Skin epidermis (tissue), 12 donors: ENCODE data around the gene KRT24.
A peak's percentile ranks its signal among the peaks of the same experiment; 100 is the strongest.
"Not testable (repeated sequence)": the region's sequence is repeated elsewhere in the genome, so short reads cannot be mapped to it uniquely, and the experiment has no call there.

Experiments used
- H3K27ac ChIP-seq, 21 experiments: fragments of 200-600 bp; sonication (generic) in 11 of 21; one replicate each; pipeline ENCODE4 v1.5.0; 2020; ENCODE audit warnings: mild to moderate bottlenecking in 3 of 21, inconsistent platforms in 2 of 21, moderate library complexity in 2 of 21
- H3K4me3 ChIP-seq, 7 experiments: fragments of 200-600 bp; sonication (generic) in 2 of 7; one replicate each; pipeline ENCODE4 v1.5.0; 2020; ENCODE audit warnings: inconsistent platforms in 2 of 7, mild to moderate bottlenecking in 2 of 7, moderate library complexity in 1 of 7

The KRT24 gene

GRCh38 chr17:40703652-40704051, at the start of gene KRT24:
TSS of gene KRT24 (minus strand) at chr17:40703752. CDS start at chr17:40703693, 59 bp downstream.
- H3K4me3 ChIP-seq = no peak within 1 kb of the TSS
- H3K27ac ChIP-seq = no peak within 1 kb of the TSS

DNA sequence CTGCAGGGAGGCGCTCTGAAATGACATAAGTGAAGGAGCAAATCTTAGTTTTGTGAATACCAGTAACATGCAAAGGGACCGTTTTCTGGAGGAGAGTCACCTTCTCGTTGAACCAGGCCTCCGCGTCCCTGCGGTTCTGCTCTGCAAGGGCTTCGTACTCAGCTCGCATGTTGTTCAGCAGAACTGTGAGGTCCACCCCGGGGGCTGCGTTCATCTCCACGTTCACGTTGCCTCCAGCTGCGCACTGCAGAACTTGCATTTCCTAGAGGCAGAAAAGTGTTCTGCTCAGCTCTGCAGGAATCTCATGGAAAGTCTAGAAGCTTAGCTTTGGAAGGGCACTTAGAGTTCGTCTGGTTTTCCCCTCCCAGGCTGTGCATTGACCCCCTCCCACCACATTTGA, 47.5 kb upstream of the KRT24 start:
- Histone ChIP-seq H3K4me3 (no peak overlapping the region), H3K27ac (no peak overlapping the region)

DNA sequence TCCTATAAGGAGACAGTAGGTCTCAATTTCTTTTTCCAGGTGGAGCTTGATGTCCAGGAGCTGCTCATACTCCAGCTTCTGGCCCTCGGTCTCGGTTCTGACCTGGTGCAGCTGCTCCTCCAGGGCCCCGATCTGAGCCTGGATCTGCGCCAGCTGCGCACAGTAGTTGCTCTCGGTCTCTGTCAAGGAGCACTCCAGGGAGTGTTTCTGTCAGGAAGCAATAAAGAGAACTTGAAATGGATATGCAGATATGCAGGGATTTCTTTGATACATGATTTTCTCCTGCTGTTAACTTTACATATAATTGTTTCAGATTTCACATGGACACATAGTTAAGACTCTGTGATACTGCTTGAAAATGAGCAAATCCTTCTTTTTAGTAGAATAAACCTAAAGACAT, 46.8 kb upstream of the KRT24 start:
- no peak overlapping the region for H3K27ac ChIP-seq
- H3K4me3 ChIP-seq = no peak overlapping the region

DNA sequence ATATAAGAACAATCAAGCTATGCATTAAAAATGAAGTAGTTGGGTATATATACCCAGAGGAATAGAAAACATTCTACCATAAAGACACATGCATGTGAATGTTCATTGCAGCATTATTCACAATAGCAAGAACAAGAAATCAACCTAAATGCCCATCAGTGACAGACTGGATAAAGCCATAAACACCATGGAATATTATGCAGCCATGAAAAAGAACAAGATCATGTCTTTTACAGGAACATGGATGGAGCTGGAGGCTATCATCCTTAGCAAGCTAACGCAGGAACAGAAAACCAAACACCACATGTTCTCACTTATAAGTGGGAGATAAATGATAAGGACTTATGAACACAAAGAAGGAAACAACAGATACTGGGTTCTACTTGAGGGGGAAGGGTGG, 45.1 kb upstream of the KRT24 start:
- H3K27ac ChIP-seq, H3K4me3 ChIP-seq: not testable (repeated sequence)

GRCh38 chr17:40738553-40738952, 35.0 kb upstream of the KRT24 start:
- H3K27ac ChIP-seq = no peak overlapping the region
- no peak overlapping the region for H3K4me3 ChIP-seq

GRCh38 chr17:40735016-40735415, 31.5 kb upstream of the KRT24 start:
- no peak overlapping the region for H3K27ac ChIP-seq
- H3K4me3 ChIP-seq = no peak overlapping the region

- no peak overlapping the region for H3K27ac ChIP-seq
- no peak overlapping the region for H3K4me3 ChIP-seq
Measured at GRCh38 chr17:40734018-40734417, 30.5 kb upstream of the KRT24 start.

DNA sequence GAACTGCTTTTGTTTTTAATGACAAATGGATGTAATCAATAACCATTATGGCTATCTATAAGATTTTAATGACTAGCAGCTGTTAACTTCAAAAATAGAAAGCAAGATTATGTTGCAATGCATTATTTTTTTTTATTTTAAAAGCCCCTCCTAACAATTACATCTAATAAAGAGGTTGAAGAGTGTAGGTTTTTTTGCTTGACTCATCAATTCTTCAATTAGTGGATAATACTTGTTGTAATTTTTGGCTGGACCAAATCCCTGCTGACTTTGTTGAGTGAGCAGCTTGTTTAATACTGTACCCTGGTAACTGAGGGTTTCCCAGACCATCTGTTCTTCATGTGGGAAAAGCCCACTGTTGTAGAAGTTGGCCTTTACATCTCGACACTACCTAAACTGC, 27.4 kb upstream of the KRT24 start:
- no peak overlapping the region for H3K4me3 ChIP-seq
- no peak overlapping the region for H3K27ac ChIP-seq

DNA sequence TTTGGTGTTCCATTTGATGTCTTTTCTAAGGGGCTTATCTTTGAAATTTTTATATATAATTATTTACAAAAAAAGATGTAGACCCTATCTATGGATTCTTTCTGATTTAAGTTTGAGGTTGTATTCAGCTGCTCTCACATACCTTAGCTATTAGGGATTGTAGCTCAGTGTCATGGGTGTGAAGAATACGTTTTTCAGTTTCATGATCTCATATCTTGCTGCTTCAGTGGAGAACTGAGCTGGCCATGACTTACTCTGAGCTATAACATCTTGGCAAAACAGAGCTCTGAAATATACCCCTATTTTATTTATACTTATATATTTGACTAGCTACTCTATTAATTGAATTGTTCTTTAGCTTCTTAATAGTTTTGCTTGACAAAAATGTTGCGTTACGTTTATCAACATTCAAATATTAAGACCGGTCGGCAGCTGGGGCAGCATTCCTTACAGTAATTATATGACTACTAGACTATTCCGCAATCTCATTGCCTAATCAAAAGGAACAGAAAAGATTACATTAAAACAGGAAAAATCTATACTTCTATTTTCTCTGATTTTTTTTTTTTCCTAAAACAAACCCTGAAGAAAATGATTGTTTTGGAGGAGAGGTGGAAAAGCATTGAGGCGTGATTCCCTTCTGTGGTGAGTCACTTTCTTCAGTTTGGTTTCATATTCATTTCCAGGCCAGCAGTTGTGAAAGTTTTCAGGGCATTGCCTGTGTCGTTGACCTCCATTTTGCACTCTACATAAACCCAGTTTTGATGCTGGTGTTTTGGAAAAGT, 24.1 kb upstream of the KRT24 start:
- Histone ChIP-seq H3K27ac (no peak overlapping the region), H3K4me3 (no peak overlapping the region)

DNA sequence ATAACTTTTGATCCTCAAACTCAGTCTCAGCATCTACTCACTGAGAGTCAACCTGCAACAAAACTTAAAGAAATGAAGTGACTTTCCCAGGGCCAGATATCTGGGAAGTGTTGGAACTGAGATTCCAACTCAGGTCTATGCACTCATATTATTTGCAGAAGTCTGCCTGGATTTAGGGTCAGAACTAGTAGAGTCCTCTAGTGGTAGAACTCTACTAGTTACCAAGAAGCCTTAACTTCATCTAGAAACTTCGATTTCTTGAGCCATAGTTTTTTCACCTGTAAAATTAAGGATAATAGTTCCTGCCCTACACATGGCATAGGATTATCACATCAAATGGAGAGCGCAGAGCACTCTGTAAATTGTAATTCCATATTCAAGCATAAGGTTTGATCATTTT, 23.4 kb upstream of the KRT24 start:
- Histone ChIP-seq H3K27ac (no peak overlapping the region), H3K4me3 (no peak overlapping the region)

DNA sequence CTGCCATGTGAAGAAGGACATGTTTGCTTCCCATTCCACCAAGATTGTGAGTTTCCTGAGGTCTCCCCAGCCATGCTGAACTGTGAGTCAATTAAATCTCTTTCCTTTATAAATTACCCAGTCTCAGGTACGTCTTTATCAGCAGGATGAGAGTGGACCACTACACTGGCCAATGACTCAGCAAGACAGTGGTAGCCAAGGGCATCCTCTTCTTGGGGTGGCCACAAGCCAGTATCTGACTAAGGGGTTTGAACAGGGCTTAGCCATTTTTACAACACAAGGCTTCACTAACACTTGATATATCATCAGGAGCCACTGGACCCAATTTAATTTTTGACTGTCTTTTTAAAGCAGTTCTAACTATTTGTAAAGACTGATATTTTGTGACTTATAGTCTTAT, 21.1 kb upstream of the KRT24 start:
- Histone ChIP-seq H3K27ac (no peak overlapping the region), H3K4me3 (no peak overlapping the region)

- no peak overlapping the region for H3K27ac ChIP-seq
- H3K4me3 ChIP-seq = no peak overlapping the region
Measured at GRCh38 chr17:40722241-40722640, 18.7 kb upstream of the KRT24 start.

DNA sequence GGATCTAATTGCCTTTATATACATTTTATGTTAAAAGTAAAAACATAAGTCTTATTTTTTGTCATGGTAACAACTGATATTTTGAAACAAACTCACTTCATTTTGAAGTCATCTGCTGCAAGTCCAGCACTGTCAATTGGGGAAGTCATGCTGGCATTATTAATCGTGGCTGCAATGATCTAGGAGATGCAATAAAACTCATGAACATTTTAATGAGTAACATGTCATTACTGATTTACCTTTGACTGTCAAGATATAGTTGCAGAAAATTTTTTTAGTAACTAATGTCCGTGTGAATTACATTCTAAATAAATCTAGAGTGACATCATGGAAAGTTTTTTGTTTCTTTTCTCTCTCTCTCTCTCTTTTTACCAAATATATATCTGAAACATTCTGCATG, 17.3 kb upstream of the KRT24 start:
- Histone ChIP-seq H3K4me3 (no peak overlapping the region), H3K27ac (no peak overlapping the region)

DNA sequence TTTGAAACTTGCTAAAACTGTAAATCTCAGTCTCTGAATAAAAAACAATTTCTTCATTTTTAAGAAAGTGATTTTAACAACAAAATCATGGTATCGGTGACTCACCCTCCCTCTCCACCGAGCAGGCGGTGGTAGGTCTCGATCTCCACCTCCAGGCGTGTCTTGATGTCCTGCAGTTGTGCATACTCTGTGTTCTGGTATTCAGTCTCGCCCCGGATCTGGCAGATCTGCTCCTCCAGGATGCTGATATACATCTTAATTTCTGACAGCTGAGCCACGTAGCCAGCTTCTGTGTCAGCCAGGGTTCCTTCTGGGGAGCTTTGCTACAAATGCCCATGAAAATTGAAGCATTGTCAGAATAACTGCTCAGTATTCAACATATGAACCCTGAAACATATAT, 15.4 kb upstream of the KRT24 start:
- no peak overlapping the region for H3K27ac ChIP-seq

GRCh38 chr17:40717776-40718175, 14.2 kb upstream of the KRT24 start:
- no peak overlapping the region for H3K4me3 ChIP-seq
- no peak overlapping the region for H3K27ac ChIP-seq

More for the DNA sequence above, 15.4 kb upstream of the KRT24 start:
- H3K4me3 ChIP-seq = no peak overlapping the region

DNA sequence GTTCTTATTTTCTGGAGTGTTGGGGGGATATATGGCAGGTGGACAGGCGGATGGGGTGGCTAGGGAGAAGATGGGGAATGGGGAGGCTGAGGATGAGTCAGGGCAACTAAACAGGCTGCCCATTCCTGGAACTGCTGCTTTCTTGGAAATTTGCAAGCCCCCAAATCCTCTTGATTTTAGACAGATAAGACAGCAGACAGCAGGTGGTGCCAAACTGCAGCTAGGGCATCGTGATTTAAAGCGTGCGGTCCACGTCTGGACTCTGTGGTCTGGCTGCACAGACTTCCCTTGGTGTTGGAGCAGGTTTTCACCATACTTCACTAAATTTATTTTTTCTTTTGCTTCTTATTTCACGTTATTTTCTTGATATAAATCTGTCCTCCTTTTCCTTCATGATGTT, 10.9 kb upstream of the KRT24 start:
- Histone ChIP-seq H3K4me3 (no peak overlapping the region), H3K27ac (no peak overlapping the region)

DNA sequence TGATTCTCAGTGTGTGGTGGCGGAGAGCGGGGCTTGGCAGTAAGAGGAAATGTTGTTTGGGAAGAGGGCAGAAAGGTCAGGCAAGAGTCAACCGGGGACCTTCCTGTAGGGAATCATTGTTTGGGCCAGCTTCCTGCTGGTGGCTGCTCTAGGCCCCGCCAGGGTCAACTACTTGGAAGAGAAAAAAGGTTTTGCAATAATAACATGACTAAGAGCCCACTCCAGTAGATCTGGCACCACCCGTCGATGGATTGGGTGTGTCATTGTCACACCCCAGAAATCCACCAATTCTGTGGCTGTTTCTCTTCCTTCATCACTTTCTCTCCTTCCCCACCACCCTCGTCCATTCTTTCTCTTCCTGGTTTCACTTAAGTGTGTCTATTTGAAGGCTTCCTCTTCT, 4.2 kb upstream of the KRT24 start:
- Histone ChIP-seq H3K27ac (peak overlapping the region in 2 of 21 experiments; percentile 26 to 35), H3K4me3 (no peak overlapping the region)

- Histone ChIP-seq H3K4me3 (no peak overlapping the region), H3K27ac (no peak overlapping the region)
Measured at GRCh38 chr17:40705584-40705983, 2.0 kb upstream of the KRT24 start.

DNA sequence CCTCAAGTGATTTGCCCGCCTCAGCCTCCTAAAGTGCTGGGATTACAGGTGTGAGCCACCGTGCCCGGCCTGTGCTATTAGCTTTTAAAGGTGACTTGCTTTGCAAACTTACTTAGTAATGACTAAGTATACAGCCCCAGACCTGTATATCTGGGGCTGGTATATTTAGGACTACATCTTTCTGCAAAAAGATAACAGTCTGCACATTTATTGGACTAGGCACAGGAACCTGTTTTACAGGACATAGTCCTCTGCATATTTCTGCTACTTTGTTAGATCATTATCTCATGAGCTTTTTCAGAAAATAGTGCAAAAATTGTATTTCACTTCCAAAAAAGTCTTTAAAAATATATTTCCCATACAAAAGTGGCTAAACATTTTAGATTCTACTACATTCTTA, 1.3 kb downstream of the KRT24 start:
- Histone ChIP-seq H3K27ac (no peak overlapping the region), H3K4me3 (no peak overlapping the region)

GRCh38 chr17:40699853-40700252, 3.7 kb downstream of the KRT24 start:
- H3K27ac ChIP-seq = no peak overlapping the region
- no peak overlapping the region for H3K4me3 ChIP-seq

GRCh38 chr17:40699371-40699770, 4.2 kb downstream of the KRT24 start:
- H3K27ac ChIP-seq = no peak overlapping the region
- no peak overlapping the region for H3K4me3 ChIP-seq

DNA sequence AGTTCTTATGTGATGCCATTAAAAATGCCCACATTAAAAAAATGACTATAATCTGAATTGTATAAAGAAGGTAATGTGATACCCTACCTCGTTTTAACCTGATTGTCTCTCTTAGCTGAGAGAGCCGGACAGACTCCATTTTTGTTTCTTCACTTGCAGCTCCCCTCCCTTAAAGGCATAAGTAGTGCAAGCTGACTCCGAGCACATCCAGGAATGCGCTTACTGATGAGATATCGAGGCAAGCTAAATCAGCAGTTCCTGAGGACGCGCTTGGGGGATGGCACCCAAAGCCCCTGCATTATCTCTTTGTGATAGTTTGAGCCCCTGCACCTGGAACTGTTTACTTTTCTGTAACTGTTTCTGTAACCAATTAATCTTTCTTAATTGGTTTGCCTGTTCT, 6.3 kb downstream of the KRT24 start:
- H3K4me3 ChIP-seq = no peak overlapping the region
- no peak overlapping the region for H3K27ac ChIP-seq
